HepG2 (cell line): ENCODE results near the gene IL1R1. TPM values are rescaled to one million over a fixed set of nuclear protein-coding genes. Genes with fewer than 3 reads are reported as not detected.

ENCODE experiments used
- IRX3 ChIP-seq: sonication (generic); formaldehyde crosslinking; IDR thresholded peaks from 2 replicates; pipeline ENCODE4 v1.8.1; 2023; ENCODE audit warnings: mild to moderate bottlenecking, low read depth, missing genetic modification reagents, borderline replicate concordance
- KLF12 ChIP-seq: sonication (generic); formaldehyde crosslinking; IDR thresholded peaks from 2 replicates; pipeline ENCODE4 v1.4.0; 2020; ENCODE audit warnings: missing genetic modification reagents, borderline replicate concordance
- NFIB ChIP-seq: sonication (generic); formaldehyde crosslinking; IDR thresholded peaks from 2 replicates; pipeline ENCODE4 v1.9.0; 2021; ENCODE audit warnings: missing genetic modification reagents, mild to moderate bottlenecking, borderline replicate concordance
- NFKBIZ ChIP-seq: IDR thresholded peaks from 2 replicates; pipeline ENCODE4 v1.6.1; 2018; ENCODE audit warnings: missing genetic modification reagents, missing compliant biosample characterization
- RFX1 ChIP-seq: fragments of 450-650 bp; IDR thresholded peaks from 2 replicates; pipeline ENCODE4 v1.6.1; 2017
- SSRP1 ChIP-seq: IDR thresholded peaks from 2 replicates; pipeline ENCODE4 v1.6.1; 2016; ENCODE audit warnings: control low read depth
- STAT5B ChIP-seq: sonication (generic); formaldehyde crosslinking; IDR thresholded peaks from 2 replicates; pipeline ENCODE4 v1.4.0; 2020; ENCODE audit warnings: missing genetic modification reagents
- THYN1 ChIP-seq: sonication (generic); formaldehyde crosslinking; IDR thresholded peaks from 2 replicates; pipeline ENCODE4 v1.8.1; 2023; ENCODE audit warnings: low read depth, mild to moderate bottlenecking, moderate library complexity, missing genetic modification reagents, borderline replicate concordance
- ZC3H4 ChIP-seq: sonication (generic); formaldehyde crosslinking; IDR thresholded peaks from 2 replicates; pipeline ENCODE4 v1.4.0; 2020; ENCODE audit warnings: missing genetic modification reagents, borderline replicate concordance
- ZNF124 ChIP-seq: sonication (generic); formaldehyde crosslinking; IDR thresholded peaks from 2 replicates; pipeline ENCODE4 v1.4.0; 2020; ENCODE audit warnings: missing genetic modification reagents
- ZNF143 ChIP-seq: sonication (generic); formaldehyde crosslinking; IDR thresholded peaks from 2 replicates; pipeline ENCODE4 v1.4.0; 2020; ENCODE audit warnings: missing genetic modification reagents
- ZNF33A ChIP-seq: sonication (generic); formaldehyde crosslinking; IDR thresholded peaks from 2 replicates; pipeline ENCODE4 v1.5.1; 2020; ENCODE audit warnings: missing genetic modification reagents, mild to moderate bottlenecking, moderate library complexity, borderline replicate concordance
- ZNF790 ChIP-seq: sonication (generic); formaldehyde crosslinking; IDR thresholded peaks from 2 replicates; pipeline ENCODE4 v1.8.0; 2022; ENCODE audit warnings: missing genetic modification reagents, mild to moderate bottlenecking, borderline replicate concordance
- polyA plus RNA-seq, 8 experiments: library from polyadenylated mRNA; depleted of rRNA in 3 of 8; stranded (reverse) in 7 of 8; unstranded in 1 of 8; fragments of >200 nt; fragmentation: Illumina TruSeq in 4 of 8; extraction: Trizol in 4 of 8; gene quantifications; 2 replicates each; pipeline versions ENCODE4 v1.2.1 to v1.2.3, GENCODE V29; 2011 to 2016; ENCODE audit warnings: low read depth in 4 of 8, missing spikeins in 1 of 8, mixed read lengths in 1 of 8; ENCODE audit not compliant: insufficient read depth in 1 of 8
- total RNA-seq, 5 experiments: library from RNA; depleted of rRNA; stranded (reverse); fragments of >200 nt; fragmentation: Illumina TruSeq; extraction: Trizol; gene quantifications; 2 replicates each; pipeline ENCODE4 v1.2.3, GENCODE V29; 2016; ENCODE audit warnings: low read depth in 1 of 5
- TF ChIP-seq, protein P1 (sequence below): sonication (generic); formaldehyde crosslinking; IDR thresholded peaks from 2 replicates; pipeline ENCODE4 v1.4.0; 2020; ENCODE audit warnings: missing genetic modification reagents
- TF ChIP-seq, protein P2 (sequence below): sonication (generic); formaldehyde crosslinking; IDR thresholded peaks from 2 replicates; pipeline ENCODE4 v1.8.0; 2022; ENCODE audit warnings: missing genetic modification reagents, mild to moderate bottlenecking, borderline replicate concordance
- TF ChIP-seq, protein P3 (sequence below): sonication (generic); formaldehyde crosslinking; IDR thresholded peaks from 2 replicates; pipeline ENCODE4 v1.4.0; 2020; ENCODE audit warnings: missing genetic modification reagents, borderline replicate concordance
- TF ChIP-seq, protein P4 (sequence below): sonication (generic); formaldehyde crosslinking; IDR thresholded peaks from 2 replicates; pipeline ENCODE4 v1.5.0; 2020; ENCODE audit warnings: missing genetic modification reagents, mild to moderate bottlenecking, borderline replicate concordance
- TF ChIP-seq, protein P5 (sequence below): IDR thresholded peaks from 2 replicates; pipeline ENCODE4 v1.6.1; 2016; ENCODE audit warnings: mild to moderate bottlenecking, missing biosample characterization, missing genetic modification reagents
- TF ChIP-seq, protein P6 (sequence below): sonication (generic); formaldehyde crosslinking; IDR thresholded peaks from 2 replicates; pipeline ENCODE4 v1.8.0; 2022; ENCODE audit warnings: mild to moderate bottlenecking, missing genetic modification reagents, moderate library complexity

Gene IL1R1
- total and polyA plus RNA-seq, 2 of the 13 experiments (the other 11 are each of a cell fraction or from before 2014, with no cell fraction given), result 38.0 to 93.1 TPM

DNA sequence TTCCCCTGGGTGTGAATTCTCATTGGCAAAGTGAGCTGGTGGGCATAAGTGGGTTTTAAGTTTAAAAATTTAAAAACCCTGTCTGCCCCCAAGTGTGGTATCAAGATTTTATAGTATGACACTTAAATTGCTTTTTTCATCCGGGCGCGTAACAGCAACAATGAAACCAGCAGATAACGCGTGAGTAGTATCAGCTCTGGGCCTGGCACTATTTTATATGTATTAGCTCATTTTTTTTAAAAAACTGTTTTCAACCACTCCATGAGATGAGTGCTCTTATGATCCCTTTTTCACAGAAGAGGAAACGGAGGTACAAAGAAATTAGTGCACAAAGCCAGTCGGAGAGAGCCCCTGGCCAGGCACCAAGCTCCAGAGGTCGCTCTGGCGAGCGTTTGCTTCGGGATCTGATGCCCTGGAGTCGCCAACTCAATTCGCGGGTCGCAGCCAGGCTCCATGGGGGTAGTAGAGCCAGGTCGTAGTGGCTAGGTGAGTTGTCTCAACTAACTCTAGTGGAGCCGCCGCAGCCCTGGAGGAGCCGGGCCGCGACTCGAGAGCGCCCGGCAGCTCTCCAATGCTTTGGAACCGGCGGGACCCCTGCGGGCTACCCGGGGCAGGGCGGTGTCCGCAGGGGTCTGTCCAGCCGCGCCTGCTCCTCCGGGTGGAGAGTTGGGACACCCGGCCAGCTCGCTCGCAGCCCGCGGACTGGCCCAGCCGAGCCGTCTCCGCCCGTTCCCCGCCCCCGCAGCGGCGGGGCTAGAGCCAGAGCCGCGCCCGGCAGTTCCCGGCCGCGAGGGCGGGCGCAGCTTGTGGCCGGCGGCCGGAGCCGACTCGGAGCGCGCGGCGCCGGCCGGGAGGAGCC is at the start of gene IL1R1 (continued):
- TF ChIP-seq, protein P1, sequence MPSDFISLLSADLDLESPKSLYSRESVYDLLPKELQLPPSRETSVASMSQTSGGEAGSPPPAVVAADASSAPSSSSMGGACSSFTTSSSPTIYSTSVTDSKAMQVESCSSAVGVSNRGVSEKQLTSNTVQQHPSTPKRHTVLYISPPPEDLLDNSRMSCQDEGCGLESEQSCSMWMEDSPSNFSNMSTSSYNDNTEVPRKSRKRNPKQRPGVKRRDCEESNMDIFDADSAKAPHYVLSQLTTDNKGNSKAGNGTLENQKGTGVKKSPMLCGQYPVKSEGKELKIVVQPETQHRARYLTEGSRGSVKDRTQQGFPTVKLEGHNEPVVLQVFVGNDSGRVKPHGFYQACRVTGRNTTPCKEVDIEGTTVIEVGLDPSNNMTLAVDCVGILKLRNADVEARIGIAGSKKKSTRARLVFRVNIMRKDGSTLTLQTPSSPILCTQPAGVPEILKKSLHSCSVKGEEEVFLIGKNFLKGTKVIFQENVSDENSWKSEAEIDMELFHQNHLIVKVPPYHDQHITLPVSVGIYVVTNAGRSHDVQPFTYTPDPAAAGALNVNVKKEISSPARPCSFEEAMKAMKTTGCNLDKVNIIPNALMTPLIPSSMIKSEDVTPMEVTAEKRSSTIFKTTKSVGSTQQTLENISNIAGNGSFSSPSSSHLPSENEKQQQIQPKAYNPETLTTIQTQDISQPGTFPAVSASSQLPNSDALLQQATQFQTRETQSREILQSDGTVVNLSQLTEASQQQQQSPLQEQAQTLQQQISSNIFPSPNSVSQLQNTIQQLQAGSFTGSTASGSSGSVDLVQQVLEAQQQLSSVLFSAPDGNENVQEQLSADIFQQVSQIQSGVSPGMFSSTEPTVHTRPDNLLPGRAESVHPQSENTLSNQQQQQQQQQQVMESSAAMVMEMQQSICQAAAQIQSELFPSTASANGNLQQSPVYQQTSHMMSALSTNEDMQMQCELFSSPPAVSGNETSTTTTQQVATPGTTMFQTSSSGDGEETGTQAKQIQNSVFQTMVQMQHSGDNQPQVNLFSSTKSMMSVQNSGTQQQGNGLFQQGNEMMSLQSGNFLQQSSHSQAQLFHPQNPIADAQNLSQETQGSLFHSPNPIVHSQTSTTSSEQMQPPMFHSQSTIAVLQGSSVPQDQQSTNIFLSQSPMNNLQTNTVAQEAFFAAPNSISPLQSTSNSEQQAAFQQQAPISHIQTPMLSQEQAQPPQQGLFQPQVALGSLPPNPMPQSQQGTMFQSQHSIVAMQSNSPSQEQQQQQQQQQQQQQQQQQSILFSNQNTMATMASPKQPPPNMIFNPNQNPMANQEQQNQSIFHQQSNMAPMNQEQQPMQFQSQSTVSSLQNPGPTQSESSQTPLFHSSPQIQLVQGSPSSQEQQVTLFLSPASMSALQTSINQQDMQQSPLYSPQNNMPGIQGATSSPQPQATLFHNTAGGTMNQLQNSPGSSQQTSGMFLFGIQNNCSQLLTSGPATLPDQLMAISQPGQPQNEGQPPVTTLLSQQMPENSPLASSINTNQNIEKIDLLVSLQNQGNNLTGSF, result no peak
- TF ChIP-seq, protein P2, sequence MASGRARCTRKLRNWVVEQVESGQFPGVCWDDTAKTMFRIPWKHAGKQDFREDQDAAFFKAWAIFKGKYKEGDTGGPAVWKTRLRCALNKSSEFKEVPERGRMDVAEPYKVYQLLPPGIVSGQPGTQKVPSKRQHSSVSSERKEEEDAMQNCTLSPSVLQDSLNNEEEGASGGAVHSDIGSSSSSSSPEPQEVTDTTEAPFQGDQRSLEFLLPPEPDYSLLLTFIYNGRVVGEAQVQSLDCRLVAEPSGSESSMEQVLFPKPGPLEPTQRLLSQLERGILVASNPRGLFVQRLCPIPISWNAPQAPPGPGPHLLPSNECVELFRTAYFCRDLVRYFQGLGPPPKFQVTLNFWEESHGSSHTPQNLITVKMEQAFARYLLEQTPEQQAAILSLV (CRISPR knock-in tag), result 0 out of 2 replicates have a peak, but pooled peaks have one; percentile 39
- no peak for TF ChIP-seq NFIB
- TF ChIP-seq, protein P3, sequence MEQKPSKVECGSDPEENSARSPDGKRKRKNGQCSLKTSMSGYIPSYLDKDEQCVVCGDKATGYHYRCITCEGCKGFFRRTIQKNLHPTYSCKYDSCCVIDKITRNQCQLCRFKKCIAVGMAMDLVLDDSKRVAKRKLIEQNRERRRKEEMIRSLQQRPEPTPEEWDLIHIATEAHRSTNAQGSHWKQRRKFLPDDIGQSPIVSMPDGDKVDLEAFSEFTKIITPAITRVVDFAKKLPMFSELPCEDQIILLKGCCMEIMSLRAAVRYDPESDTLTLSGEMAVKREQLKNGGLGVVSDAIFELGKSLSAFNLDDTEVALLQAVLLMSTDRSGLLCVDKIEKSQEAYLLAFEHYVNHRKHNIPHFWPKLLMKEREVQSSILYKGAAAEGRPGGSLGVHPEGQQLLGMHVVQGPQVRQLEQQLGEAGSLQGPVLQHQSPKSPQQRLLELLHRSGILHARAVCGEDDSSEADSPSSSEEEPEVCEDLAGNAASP, result no peak
- TF ChIP-seq ZNF790, result no peak
- no peak for TF ChIP-seq THYN1 (CRISPR knock-in tag)
- TF ChIP-seq, protein P4, sequence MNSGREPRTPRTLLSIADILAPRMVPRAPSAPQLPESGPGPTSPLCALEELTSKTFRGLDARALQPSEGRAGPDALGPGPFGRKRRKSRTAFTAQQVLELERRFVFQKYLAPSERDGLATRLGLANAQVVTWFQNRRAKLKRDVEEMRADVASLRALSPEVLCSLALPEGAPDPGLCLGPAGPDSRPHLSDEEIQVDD, result no peak
- no peak for TF ChIP-seq NFKBIZ (CRISPR knock-in tag)
- TF ChIP-seq ZNF33A (CRISPR knock-in tag), result no peak
- no peak for TF ChIP-seq SSRP1 (CRISPR knock-in tag)
- no peak for TF ChIP-seq STAT5B (CRISPR knock-in tag)
- no peak for TF ChIP-seq IRX3
- TF ChIP-seq, protein P5, sequence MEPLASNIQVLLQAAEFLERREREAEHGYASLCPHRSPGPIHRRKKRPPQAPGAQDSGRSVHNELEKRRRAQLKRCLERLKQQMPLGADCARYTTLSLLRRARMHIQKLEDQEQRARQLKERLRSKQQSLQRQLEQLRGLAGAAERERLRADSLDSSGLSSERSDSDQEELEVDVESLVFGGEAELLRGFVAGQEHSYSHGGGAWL (CRISPR knock-in tag), result peak; percentile 49; the same call in 1 of the 2 replicates
- TF ChIP-seq RFX1, result no peak
- TF ChIP-seq, protein P6, sequence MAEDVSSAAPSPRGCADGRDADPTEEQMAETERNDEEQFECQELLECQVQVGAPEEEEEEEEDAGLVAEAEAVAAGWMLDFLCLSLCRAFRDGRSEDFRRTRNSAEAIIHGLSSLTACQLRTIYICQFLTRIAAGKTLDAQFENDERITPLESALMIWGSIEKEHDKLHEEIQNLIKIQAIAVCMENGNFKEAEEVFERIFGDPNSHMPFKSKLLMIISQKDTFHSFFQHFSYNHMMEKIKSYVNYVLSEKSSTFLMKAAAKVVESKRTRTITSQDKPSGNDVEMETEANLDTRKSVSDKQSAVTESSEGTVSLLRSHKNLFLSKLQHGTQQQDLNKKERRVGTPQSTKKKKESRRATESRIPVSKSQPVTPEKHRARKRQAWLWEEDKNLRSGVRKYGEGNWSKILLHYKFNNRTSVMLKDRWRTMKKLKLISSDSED, result no peak
- TF ChIP-seq KLF12 (CRISPR knock-in tag), result peak; percentile 82; the same call in 1 of the 2 replicates
- TF ChIP-seq ZNF143 (CRISPR knock-in tag), result 0 out of 2 replicates have a peak, but pooled peaks have one; percentile 22
- no peak for TF ChIP-seq ZC3H4
- TF ChIP-seq ZNF124 (CRISPR knock-in tag), result no peak
